ENCODE results near the gene ADAMTSL1.

Gene ADAMTSL1

GRCh38 chr9:18889550-18889949, 415.6 kb downstream of the ADAMTSL1 start:
- DNase-seq, result no peak

- no peak for DNase-seq
These were observed 416.4 kb downstream of the ADAMTSL1 start for GRCh38 chr9:18890372-18890771.

- DNase-seq, result no peak
These were observed 418.2 kb downstream of the ADAMTSL1 start for GRCh38 chr9:18891946-18892670.

GRCh38 chr9:18893046-18893445, 419.1 kb downstream of the ADAMTSL1 start:
- DNase-seq, result no peak

GRCh38 chr9:18893491-18893890, 419.5 kb downstream of the ADAMTSL1 start:
- no peak for DNase-seq

- no peak for DNase-seq
These were observed 422.1 kb downstream of the ADAMTSL1 start for GRCh38 chr9:18896004-18896403.

- DNase-seq, result peak in 2 of 3 donors; percentile 3
These were observed 422.7 kb downstream of the ADAMTSL1 start for GRCh38 chr9:18896531-18897179.

- no peak for DNase-seq
These were observed 429.5 kb downstream of the ADAMTSL1 start for GRCh38 chr9:18903450-18903849.

- DNase-seq, result no peak
These were observed 431.3 kb downstream of the ADAMTSL1 start for GRCh38 chr9:18905028-18905882.

- DNase-seq, result no peak
These were observed 432.1 kb downstream of the ADAMTSL1 start for GRCh38 chr9:18905883-18906629.

GRCh38 chr9:18906656-18907395, 432.9 kb downstream of the ADAMTSL1 start:
- no peak for DNase-seq

GRCh38 chr9:18907927-18908625, 434.1 kb downstream of the ADAMTSL1 start:
- DNase-seq, result no peak

- no peak for DNase-seq
These were observed 435.4 kb downstream of the ADAMTSL1 start for GRCh38 chr9:18909140-18910018.

GRCh38 chr9:18910435-18910834, 436.5 kb downstream of the ADAMTSL1 start:
- DNase-seq, result no peak

- no peak for DNase-seq
These were observed 437.0 kb downstream of the ADAMTSL1 start for GRCh38 chr9:18910916-18911315.

- DNase-seq, result no peak
These were observed 437.9 kb downstream of the ADAMTSL1 start for GRCh38 chr9:18911714-18912342.

GRCh38 chr9:18920141-18921084, 446.5 kb downstream of the ADAMTSL1 start:
- DNase-seq, result no peak

- no peak for DNase-seq
These were observed 447.6 kb downstream of the ADAMTSL1 start for GRCh38 chr9:18921366-18922075.

Data from suppressor macrophage treated with lipopolysaccharide for 1 hour (primary cell).